MV-4-11 (cell line): ENCODE measurements around the gene HADHB.
"Not testable (repeated sequence)": the region's sequence is repeated elsewhere in the genome, so short reads cannot be mapped to it uniquely, and the experiment has no call there.

ENCODE experiments used
- DNase-seq: peaks from one replicate; lab custom pipeline; 2025; lab: John Stamatoyannopoulos, UW

Gene HADHB

DNA sequence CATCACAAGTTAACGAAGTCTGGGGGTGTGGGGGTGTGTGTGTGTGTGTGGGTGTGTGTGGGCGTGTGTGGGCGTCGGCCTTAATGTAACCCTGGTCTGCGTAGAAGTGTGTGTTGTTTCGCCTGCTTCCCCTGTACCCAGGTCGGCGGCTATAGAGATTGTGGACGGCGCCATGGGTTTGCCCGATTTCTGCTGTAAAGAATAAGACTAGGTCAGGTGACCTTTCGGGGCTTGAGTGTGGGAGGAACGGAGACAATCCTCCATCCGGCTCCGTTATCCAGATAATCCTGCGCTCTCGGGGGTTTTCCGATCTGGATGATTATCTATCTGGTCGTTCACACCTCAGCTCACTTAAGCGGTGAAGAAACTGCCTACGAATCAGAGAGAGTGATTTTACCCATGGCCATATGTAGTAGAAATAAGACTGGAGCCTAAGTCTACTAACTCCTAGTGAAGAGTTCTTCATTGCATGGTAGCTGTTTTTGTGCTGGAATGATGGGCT lies 543 bp downstream of the HADHB start:
- peak; percentile 23 for DNase-seq

DNA sequence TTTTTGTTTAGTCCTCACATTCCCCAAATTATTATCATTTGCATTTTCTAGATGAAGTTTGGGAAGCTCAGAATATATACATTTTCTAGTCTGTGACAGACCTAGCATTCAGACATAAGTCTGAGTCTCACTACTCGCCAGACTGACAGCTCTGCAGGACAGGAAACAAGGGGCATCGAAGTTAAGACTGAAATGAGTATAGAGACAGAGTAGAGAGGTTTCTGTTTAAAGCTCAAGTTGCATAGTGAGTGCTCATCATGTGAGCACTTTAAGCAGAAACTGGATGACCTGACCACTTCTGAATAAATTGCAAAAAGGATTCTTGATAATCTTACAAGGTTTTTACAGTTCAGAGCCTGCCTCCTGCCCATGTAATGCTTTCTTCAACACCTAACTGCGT lies 1.1 kb downstream of the HADHB start:
- DNase-seq, result no peak

DNA sequence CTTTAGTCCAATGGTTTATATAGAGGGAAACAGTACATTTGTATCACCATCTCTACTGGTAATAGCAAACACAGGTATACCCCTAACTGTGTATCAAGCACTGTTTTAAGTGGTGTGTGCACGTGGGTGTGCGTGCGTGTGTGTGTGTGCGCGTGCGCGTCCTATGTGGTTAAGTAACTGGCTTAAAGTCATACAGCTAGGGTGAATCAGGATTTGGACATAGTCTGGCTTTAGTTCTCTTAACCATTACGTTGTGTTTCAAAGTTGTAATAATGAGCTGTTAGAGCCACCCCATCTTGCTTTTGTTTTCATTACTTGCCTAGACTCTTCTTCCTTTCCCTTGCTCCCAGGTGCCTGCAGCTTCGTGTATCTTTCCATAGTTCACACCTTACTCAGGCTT lies 2.1 kb downstream of the HADHB start:
- DNase-seq, result peak; percentile 87

DNA sequence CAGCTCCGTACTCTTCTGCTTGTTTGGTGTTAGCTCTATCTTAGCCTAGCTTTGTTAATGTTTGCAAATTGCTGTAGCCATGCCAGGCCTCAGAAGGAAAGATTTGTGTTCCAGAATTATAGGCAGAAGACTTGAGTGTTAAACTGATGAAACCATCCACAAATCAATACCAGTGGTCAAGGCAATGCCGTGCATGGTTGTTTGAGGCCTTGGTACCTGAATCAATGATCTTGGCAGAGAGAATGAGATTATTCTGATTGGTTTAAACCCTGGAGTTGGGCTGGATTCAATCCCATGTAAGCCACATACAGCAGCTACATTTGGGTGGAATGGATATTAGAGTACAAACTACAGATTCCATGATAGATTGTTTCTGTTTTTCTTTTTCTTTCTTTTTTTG lies 4.9 kb downstream of the HADHB start:
- DNase-seq, result no peak

DNA sequence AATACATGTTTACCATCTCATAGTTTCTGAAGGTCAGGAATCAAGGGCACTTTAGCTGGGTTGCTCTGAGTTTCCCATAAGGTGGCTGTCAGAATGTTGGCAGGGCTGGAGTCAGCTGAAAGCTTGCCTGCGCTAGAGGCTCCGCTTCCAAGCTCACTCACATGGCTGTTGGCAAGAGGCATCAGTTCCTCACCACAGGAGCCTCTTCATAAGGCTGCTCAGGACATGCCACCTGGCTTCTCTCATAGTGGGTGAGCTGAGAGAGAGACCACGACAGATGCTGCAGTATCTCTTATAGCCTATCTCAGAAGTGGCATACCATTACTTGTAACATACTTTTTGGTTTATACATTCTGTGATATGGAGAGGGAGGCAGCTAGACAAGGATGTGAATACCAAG lies 7.2 kb downstream of the HADHB start:
- DNase-seq, result peak; percentile 24

DNA sequence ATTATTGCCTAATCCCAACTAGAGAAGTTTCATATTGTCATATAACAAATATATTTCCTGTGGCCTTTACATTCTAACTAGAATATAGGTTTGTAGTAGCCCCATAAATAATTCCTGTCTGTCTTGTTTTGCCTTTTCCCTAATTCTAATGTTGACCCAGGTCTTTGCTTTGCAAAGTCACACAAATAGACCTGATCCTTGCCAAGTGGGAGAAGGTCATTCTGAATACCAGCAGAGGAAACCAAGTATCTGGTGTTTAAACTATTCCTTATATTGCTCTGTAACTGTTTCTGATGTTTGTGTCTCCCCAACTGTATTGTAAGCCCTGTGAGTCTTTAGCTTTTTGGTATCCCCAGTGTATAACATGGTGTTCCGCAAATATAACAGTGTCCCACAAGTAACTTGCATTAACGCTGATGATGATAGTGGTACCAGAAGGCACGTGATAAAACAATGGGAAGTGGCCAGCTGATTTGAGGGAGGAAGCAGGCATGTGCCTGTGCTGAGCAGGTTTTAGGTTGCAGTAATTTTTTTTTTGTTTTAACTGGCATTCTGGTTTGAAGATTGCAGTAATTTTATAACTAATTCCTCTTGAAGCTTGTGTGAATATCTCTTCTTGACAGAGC lies 11.1 kb downstream of the HADHB start:
- DNase-seq, result no peak

DNA sequence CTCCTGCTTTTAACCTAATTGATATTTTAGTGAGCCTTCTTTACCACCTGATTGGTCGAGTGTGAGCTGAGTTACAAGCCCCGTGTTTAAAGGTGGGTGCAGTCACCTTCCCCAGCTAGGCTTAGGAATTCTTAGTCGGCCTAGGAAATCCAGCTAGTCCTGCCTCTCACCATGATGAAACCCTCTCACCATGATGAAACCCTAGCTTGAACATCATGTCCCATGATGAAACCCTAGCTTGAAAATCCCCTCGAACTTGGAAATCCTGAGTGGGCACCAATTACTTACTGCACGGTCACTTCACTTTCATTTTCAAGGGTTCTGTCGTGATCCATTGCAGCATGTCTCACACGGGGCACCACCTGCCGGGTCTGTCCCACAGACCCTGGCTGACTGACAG lies 14.1 kb downstream of the HADHB start:
- not testable (repeated sequence) for DNase-seq

DNA sequence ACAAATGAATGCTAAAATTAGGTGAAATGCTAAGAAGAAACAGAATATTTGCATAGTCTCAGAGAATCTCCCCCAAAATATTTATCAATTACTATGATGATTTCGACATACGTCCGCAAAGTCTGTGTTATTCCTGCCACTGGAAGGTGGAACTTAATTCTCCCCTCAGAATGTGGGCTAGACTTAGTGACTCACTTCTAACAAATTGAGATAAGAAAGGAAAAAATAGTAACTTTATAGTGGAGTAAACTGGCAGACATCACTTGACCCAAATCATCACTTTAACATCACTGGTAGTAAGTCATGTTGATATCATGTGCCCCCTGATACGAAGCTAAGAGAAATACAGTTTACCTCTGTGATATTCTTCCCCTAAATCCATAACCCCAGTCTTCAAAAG lies 23.5 kb downstream of the HADHB start:
- DNase-seq, result peak; percentile 31

DNA sequence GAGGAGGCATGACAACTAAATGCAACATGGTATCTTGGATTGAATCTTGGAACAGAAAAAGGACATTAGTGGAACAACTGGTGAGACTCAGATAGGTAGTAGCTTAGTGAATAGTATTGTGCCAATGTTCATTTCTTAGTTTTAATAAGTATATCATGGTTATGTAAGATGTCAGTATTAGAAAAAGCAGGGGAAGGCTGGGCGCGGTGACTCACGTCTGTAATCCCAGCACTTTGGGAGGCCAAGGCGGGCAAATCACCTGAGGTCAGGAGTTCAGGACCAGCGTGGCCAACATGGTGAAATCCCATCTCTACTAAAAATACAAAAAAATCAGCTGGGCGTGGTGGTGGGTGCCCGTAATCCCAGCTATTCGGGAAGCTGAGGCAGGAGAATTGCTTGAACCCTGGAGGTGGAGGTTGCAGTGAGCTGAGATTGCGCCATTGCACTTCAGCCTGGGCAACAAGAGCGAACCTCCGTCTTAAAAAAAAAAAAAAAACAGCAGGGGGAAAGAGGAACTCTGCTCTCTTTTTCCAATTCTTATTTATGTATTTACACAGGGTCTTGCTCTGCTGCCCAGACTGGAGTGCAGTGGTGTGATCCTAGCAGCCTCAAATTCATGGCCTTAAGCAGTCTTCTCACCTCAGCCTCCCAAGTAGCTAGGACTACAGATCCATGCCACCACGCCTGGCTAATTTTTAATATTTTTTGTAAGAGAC lies 24.1 kb downstream of the HADHB start:
- DNase-seq, result peak; percentile 49

DNA sequence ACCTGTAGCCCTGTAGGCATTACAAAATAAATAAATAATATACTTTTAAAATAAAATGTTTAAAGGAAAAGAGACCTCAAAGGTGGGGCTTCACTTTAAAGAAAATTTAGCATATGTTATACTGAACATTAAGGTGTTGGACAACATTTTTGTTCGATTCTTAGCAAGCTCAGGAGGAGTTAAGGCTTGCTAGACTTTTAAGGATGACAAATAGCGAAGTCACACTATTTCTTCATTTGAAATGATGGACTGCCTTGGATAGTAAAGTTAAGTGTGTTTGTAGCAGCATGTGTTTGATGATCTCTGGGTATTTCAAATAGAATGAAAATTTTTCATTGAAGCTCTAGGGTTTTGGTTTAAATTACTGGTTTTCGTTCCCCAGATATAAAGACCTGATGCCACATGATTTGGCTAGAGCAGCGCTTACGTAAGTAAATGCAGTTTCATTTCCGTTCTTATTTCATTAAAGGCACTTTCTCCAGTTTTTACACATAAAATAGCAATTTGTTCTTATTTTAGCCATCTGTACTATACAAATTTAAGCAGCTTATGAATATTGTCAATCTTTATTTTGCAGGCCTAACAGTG lies 24.9 kb downstream of the HADHB start:
- DNase-seq, result peak; percentile 74

DNA sequence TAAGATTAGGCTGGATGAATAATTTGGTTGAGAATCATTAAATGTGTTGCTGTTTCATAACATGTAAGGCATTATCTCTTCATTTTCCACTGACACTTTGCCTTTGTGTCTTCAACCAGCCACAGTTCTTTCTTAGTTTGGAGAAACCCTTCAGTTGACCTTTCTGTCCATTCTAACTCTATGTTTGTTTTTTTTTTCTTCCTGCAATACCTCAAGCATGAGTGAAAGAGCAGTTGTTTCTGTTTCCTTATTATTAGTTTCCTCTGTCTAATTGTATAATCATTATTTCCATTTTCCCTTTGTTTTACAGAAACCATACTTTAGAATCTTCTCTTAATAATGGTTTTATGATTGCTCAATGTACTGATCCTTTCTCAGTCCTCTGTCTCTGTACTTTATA lies 25.6 kb downstream of the HADHB start:
- DNase-seq, result no peak

DNA sequence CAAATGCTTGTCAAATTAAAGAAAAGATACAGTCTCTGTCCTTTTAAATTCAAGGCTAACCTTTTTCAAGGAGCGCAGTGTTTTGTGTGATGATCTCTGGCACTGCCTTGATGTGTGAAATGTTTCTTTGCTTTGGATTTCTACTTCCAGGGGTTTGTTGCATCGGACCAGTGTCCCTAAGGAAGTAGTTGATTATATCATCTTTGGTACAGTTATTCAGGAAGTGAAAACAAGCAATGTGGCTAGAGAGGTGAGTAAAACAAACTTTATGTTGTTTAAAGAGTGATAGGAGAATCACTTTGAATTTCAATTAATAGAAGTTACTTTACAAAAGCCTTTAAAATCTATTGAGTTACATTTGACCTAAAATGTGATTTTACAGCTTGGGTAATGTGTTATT lies 28.8 kb downstream of the HADHB start:
- peak; percentile 8 for DNase-seq

DNA sequence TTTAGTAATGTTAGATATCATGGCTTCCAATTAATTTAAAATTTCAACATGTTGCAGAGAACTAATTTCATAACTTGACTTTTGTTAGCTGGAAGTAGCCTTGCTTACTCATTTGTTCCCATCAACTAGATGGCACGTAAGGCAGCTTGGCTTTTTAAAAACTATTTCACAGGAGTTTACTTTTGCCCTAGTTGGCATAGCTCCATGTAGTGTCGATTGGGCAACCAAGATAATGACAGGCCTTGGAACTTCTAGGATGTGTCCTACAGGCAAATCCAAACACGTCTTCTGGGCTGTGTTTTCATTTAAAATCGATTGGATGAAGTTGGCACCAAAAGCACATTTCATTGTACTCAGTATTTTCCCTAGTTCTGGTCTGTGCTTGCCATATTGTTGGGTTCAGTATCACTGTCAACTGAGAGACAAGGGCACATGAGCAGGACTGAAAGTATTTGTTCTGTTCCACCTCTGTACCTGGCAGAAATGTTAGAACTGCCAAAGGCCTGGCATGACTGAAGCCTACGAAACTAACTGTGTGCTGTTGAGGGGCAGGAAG lies 29.4 kb downstream of the HADHB start:
- no peak for DNase-seq

DNA sequence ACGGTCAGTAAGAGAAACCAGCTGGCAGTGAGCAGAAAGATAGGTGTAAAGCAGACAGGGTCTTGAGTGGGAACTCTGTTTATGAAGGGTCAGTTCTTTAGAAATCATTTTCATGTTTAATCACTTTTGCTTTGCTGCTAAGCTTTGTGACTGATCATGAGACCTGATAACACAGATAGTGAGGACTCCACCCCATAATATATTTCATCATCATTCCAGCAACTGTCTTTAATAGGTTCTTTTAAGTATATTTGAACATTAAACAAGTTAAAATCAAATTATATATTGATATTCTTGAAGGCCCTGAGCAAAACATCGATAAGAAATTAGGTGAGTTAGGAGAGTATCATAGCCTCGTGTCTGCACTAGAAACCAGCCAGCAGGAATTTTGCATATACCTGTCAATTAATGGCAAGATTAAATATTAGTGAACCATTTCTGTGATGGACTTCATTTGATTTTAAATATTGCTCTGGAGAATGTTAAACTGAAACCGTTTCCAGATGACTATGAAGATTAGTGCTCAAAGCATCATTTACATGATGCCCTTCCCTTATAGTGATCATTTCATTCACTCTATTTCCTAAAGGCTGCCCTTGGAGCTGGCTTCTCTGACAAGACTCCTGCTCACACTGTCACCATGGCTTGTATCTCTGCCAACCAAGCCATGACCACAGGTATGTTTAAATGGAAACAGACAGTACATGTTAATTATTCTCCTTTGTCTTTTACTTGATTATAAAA lies 31.9 kb downstream of the HADHB start:
- no peak for DNase-seq

DNA sequence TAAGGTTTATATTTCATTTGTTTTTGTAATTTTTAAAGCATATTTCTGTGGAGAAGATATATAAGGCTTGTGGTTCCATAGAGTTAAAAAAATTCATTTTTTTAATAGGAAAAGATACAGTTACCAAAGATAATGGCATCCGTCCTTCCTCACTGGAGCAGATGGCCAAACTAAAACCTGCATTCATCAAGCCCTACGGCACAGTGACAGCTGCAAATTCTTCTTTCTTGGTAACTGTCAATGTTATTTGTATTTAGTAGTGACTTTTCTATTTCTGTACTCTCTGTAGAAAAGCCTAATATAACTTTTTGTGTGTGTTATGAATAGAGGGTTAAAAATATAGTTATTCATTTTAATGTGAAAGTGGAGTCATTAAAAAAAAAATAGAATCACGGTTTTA lies 35.1 kb downstream of the HADHB start:
- no peak for DNase-seq

DNA sequence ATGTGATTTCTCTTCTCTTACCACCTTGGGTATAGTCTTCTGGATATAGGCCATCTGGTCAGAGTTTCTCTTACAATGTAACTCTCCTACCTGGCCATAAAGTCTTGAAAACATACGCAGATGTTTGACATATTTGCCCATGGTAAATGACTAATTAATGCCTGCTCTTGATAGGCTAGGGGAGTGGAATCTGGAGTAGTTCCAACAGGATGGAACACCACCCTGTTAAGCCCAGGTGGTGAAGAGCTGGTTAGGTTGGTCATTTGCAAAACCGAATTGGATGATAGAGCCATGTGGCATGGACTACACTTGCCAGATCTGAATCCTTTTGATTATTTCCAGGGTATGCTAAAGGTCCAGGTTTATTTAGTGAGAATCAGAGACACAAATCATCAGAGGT lies 36.5 kb downstream of the HADHB start:
- no peak for DNase-seq

DNA sequence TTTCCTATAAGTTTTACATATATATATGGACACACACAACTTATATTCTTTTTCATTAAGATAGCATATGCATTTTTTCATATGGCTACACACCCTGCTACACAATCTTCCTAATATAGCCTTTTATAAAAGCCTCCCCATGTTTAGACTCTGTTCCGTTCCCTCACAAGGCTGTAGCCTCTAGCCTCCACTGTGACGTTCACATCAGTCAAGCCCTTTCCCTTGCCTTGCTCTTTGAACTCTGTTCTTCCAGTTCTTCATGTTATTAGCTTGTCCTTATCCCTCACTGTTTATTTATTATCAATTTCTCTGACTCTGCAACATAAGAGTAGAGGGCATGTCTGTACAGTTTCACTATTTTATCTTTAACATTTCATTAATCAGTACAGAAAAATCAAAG lies 38.9 kb downstream of the HADHB start:
- DNase-seq, result no peak

DNA sequence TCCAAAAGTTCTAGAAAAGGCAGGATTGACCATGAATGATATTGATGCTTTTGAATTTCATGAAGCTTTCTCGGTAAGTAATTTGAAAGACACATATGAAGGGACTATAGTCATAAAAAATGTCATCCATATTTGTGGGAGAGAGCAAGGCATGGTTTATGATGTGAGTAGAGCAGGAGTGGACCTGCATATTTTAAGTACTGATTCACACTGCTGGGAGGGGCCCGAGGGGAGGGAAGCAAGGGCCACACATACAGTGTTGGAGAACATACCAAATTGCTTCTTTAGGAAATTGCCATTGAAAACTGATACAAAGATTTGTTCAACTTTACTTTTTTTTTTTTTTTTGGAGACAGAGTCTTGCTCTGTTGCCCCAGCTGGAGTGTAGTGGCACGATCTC lies 39.4 kb downstream of the HADHB start:
- DNase-seq, result no peak

DNA sequence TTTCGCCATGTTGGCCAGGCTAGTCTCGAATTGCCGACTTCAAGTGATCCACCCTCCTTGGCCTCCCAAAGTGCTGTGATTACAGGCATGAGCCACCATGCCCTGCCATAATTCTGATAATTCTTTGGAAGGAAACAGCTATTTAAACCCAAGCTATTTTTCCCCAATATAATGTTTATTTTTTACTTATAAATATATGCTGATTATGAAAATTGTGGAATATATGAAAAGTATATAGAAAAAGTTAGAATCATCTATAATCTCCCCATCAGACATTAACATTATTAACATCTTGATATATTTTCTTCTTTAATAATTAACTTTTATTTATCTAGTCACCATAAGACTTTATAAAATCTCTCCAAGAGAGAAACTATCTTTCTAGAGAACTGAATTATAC lies 41.2 kb downstream of the HADHB start:
- no peak for DNase-seq

DNA sequence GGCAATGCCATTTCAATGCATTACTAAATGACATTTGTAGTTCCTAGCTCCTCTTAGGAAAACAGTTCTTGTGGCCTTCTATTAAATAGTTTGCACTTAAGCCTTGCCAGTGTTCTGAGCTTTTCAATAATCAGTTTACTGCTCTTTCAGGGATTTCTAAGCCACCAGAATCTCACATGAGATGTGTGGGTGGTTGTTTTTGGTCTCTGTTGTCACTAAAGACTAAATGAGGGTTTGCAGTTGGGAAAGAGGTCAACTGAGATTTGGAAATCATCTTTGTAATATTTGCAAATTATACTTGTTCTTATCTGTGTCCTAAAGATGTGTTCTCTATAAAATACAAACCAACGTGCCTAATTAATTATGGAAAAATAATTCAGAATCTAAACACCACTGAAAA lies 45.3 kb downstream of the HADHB start:
- no peak for DNase-seq

DNA sequence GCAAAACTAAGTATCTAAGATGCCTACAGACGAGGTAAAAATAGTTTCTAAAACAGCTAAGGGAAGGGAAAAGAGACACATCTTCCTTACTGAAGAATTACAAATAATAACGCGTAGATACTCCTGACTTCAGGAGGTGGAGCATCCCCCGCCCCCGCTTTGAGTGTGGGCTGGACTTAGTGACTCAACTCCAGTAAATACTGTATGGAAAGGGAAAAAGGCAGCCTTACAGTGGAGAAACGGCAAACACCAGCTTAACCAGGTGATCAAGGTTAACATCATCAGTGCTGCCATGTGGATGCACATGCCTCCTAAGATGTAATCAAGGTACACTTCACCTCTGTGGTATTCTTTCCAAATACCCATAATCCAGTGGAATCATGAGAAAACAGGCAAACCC lies 47.9 kb downstream of the HADHB start:
- no peak for DNase-seq

DNA sequence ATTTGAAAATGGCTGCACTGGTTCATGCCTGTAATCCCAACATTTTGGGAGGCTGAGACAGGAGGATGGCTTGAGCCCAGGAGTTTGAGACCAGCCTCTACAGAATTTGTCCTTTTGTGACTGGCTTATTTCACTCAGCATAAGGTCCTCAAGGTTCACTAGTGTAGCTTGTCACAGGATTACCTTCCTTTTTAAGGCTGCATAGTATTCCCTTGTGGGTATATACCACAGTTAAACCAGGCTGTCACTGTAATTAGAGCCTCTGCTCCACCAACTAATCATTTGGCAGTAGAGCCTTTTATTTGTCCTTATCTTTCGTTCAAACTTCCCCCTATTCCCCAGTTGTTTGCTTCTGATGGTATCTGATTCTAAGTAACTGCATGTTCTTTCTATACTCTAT lies 50.8 kb downstream of the HADHB start:
- DNase-seq, result no peak

DNA sequence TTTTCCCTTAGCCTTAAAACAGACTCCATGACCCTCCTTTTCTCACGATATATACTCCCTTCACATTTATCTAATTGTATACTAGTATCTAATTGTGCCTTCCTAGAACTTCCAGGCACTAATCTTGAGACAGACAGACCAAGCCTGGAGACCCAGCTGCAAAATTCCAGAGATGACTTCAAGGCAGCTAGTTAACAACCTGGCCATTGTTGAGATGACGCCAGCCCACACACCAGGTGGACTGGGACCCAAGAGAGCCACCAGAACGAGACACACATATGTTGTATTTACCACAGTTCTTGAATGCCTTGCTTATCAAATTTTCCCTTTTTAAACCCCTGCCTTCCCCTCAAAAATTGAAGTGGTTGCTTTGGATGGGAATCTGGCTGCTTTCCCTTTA lies 52.3 kb downstream of the HADHB start:
- no peak for DNase-seq
